HG03432 (cell line): Measurements from ENCODE around the gene GSTK1.
"Not testable (repeated sequence)": the region's sequence is repeated elsewhere in the genome, so short reads cannot be mapped to it uniquely, and the experiment has no call there.

Source experiments
- ATAC-seq: cut with Tn5 transposase; IDR thresholded peaks from one replicate; pipeline ENCODE4 v1.9.1; 2021; ENCODE audit warnings: mild to moderate bottlenecking, moderate library complexity; ENCODE audit not compliant: unreplicated experiment

Gene GSTK1

GRCh38 chr7:143263266-143264195, at the start of gene GSTK1:
GSTK1 (plus strand) TSS chr7:143263441; CDS start chr7:143263514, 73 bp downstream.
- ATAC-seq: peak; percentile 98

DNA sequence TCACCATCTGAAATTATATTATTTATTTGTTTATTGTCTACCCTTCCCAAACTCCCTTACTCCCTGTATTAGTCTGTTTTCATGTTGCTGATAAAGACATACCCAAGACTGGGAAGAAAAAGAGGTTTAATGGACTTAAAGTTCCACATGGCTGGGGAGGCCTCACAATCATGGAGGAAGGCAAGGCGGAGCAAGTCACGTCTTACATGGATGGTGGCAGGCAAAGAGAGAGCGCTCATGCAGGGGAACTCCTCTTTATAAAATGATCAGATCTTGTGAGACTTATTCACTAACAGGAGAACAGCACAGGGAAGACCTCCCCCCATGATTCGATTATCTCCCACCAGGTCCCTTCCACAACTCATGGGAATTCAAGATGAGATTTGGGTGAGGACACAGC, 49.8 kb upstream of the GSTK1 start:
- ATAC-seq: not testable (repeated sequence)

- peak; percentile 87 for ATAC-seq
Measured at GRCh38 chr7:143214789-143215679, 48.2 kb upstream of the GSTK1 start.

DNA sequence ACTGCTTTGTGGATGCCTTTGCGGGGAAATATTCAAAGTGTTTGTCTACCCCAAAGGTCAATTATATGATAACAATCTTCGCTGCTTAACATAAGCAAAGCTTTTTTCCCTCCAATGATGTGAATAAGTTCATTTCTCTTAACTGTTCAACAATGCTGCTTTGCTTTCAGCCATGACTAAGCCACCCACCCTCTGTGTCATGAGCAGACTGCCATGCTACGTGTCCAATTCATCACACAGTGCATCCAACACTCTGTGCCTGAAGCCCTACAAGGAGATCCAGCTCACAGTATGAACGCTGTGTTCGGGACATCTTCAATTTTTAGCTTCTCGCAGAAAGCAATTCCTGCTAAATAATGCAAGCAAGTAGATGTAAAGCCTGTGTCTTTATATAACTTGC, 47.1 kb upstream of the GSTK1 start:
- no peak for ATAC-seq

DNA sequence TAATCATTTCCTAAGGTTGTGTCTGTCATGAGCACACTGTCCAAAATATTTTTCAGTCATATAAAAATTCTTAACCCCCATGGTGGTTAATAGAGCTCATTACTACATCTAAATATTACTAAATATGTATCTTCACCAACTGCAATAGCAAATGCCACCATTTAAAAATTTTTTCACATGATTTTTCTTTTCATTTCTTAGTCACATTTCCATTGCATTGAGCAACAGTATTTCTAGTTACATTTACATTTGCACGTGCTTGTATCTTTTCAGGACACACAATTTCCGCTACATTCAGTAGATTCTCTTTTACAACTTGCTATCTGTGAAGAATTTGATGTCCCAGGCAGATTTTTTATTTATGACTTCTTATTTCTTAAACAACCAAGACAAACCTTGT, 46.6 kb upstream of the GSTK1 start:
- ATAC-seq: no peak

GRCh38 chr7:143217806-143218205, 45.4 kb upstream of the GSTK1 start:
- ATAC-seq: no peak

GRCh38 chr7:143221286-143221685, 42.0 kb upstream of the GSTK1 start:
- no peak for ATAC-seq

- ATAC-seq: no peak
Measured at GRCh38 chr7:143221737-143222136, 41.5 kb upstream of the GSTK1 start, which contains the start of gene TAS2R40. TAS2R40 (plus strand) TSS chr7:143222037; CDS start chr7:143222079, 42 bp downstream.

GRCh38 chr7:143222782-143223181, 40.5 kb upstream of the GSTK1 start:
- no peak for ATAC-seq

DNA sequence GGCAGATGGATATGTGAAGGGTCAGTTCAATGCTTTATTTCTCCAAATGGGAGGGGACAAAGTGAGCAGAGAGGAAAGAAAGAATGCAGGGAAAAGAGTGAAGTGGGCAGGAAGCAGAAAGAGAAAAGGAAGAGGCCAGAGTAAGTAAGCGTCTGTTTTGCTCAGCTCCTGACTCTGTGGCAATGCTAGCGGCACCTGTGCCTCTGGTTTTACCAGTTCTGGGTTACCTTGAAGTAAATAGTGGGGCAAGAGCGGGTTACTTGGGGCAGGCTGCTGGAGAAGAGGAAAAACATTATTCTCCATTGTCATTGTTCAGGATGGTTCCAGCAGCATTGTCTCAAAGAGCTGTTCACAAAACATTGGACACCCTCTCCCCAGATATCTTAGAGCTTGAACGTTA, 39.5 kb upstream of the GSTK1 start:
- ATAC-seq: no peak

GRCh38 chr7:143225047-143225446, 38.2 kb upstream of the GSTK1 start:
- no peak for ATAC-seq

DNA sequence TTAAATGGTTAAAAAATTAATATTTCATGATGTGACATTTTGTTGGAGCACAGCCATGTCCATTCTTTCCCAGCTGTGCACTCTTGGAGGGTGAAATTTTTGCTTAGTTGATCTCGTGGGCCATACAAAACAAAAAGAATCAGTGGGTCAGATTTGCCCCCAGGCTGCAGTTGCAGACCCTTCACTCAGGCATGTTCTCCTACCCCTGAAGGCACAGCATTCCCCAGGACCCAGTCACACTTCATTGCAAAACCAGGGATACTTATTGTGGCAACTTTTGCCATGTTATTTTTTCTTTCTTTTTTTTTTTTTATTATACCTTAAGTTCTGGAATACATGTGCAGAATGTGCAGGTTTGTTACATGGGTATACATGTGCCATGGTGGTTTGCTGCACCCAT, 35.4 kb upstream of the GSTK1 start:
- no peak for ATAC-seq

GRCh38 chr7:143229054-143229790, 34.0 kb upstream of the GSTK1 start:
- no peak for ATAC-seq

DNA sequence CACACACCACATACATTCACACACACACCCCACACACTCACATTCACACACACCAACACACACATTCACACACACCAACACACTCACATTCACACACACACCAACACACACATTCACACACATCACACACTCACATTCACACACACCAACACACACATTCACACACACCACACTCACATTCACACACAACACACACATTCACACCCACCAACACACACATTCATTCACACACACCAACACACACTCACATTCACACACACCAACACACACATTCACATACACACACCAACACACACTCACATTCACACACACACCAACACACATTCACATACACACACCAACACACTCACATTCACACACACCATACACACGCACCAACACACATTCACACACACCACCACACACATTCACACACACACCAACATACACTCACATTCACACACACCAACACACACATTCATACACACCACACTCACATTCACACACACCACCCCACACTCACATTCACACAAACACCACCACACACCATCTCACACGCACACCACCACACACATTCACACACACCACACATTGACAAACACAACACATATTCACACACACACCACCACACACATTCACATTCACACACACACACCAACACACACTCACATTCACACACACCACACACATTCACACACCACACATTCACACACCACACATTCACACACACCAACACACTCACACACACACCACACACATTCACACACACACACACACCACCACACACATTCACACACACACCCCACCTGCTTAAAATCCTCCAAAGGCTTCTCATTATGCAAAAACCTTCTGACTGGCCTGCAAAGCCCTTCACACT, 32.4 kb upstream of the GSTK1 start:
- ATAC-seq: no peak

- no peak for ATAC-seq
Measured at GRCh38 chr7:143233816-143234532, 29.3 kb upstream of the GSTK1 start.

DNA sequence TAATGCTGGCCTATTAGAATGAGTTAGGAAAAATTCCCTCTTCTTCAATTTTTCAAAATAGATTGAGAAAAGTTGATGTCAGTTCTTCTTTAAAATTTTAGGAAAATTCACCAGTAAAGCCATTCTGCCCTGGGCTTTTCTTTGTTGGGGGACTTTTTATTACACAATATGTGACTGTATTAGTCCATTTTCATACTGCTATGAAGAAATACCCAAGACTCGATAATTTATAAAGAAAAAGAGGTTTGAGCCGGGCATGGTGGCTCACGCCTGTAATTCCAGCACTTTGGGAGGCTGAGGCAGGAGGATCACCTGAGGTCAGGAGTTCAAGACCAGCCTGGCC, 28.7 kb upstream of the GSTK1 start:
- ATAC-seq: no peak

GRCh38 chr7:143235561-143235960, 27.7 kb upstream of the GSTK1 start:
- ATAC-seq: no peak

- ATAC-seq: no peak
Measured at GRCh38 chr7:143236408-143236990, 26.7 kb upstream of the GSTK1 start.

DNA sequence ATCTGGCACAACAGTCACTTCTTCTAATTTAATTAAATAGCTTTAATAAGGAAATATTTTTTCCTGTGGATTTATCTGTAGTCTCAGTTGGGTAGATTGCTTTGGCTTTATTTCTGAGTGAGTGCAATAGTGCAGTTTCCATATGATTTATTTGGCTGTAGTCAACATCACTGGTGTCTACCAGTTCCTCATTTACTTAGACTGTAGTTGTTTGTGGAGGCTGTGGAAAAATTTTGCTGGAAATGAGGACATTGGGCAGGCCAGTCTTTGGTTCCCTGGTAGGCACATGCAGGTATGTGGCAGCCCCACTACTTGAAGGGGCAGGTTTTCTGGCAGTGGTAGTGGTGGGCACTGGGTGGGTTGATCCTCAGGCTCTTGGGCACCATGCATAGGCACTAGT, 25.9 kb upstream of the GSTK1 start:
- no peak for ATAC-seq
